GM12878 (cell line): ENCODE results near the gene METTL9. TPM values are rescaled to one million over a fixed set of nuclear protein-coding genes. Genes with fewer than 3 reads are reported as not detected.
A peak's percentile ranks its signal among the peaks of the same experiment; 100 is the strongest.

Experiments used
- ATAC-seq: fragments of 200-7000 bp; cut with Tn5 transposase; 3 replicates; pipeline ENCODE4 v1.9.1; 2020; ENCODE audit warnings: mild to moderate bottlenecking, moderate library complexity
- BruUV-seq: library from RNA; stranded (reverse); fragments of 400-500 nt; replicated peaks from 2 replicates; lab custom pipeline; 2021; lab: Mats Ljungman, UMichigan
- CTCF ChIA-PET: fragments of 300-600 bp; sonication (Branson Sonifier 250); formaldehyde crosslinking; extraction: SDS; loops from one replicate; lab custom pipeline; 2021; ENCODE audit warnings: inconsistent platforms; lab: Yijun Ruan, JAX
- POLR2A ChIA-PET: fragments of 350-600 bp; formaldehyde crosslinking; extraction: SDS; loops from one replicate; lab custom pipeline; 2021; ENCODE audit warnings: inconsistent platforms; lab: Charles Lee
- RAD21 ChIA-PET: fragments of 300-600 bp; sonication (Branson Sonifier 250); formaldehyde crosslinking; loops from one replicate; lab custom pipeline; 2023; ENCODE audit warnings: antibody characterized with exemption; ENCODE audit not compliant: unreplicated experiment; lab: Charles Lee
- SMC1A ChIA-PET: fragments of 300-600 bp; sonication (Branson Sonifier 250); formaldehyde crosslinking; loops from one replicate; lab custom pipeline; 2023; ENCODE audit not compliant: unreplicated experiment, uncharacterized antibody; lab: Charles Lee
- DNase-seq: peaks from one replicate; pipeline ENCODE4 v3.0.0-alpha.2; 2011; ENCODE audit warnings: low read depth, low spot score
- FAIRE-seq: peaks from 3 replicates; lab custom pipeline; 2011; peaks lifted over from hg19 to GRCh38; lab: Jason Lieb, UNC
- H2AFZ ChIP-seq: 2 replicates; pipeline ENCODE4 v1.6.0; 2011; ENCODE audit warnings: low read depth, low read length, control low read depth; ENCODE audit not compliant: control insufficient read depth
- H3K27ac ChIP-seq: 2 replicates; pipeline ENCODE4 v1.5.1; 2011; ENCODE audit warnings: control low read depth; ENCODE audit not compliant: control insufficient read depth, insufficient read depth
- H3K27me3 ChIP-seq, 2 experiments: replicated peaks in 1 of 2; 2 replicates each; pipeline versions ENCODE4 v1.6.0 to v1.6.1; 2011; ENCODE audit warnings: low read length in 1 of 2; ENCODE audit not compliant: control insufficient read depth in 2 of 2, insufficient read depth in 2 of 2
- H3K36me3 ChIP-seq, 2 experiments: 2 replicates each; pipeline ENCODE4 v1.5.1; 2011; ENCODE audit warnings: low read length in 1 of 2; ENCODE audit not compliant: control insufficient read depth in 2 of 2, insufficient read depth in 2 of 2
- H3K4me1 ChIP-seq: 2 replicates; pipeline ENCODE4 v1.6.1; 2011; ENCODE audit warnings: mild to moderate bottlenecking, low read length, moderate library complexity, mixed read lengths; ENCODE audit not compliant: control insufficient read depth, insufficient read depth
- H3K4me2 ChIP-seq: 2 replicates; pipeline ENCODE4 v1.6.0; 2011; ENCODE audit warnings: control low read depth; ENCODE audit not compliant: control insufficient read depth, insufficient read depth
- H3K4me3 ChIP-seq: fragments of 200-600 bp; sonication (generic); 2 replicates; pipeline ENCODE4 v1.5.1; 2016
- H3K79me2 ChIP-seq: 2 replicates; pipeline ENCODE4 v1.6.0; 2011; ENCODE audit warnings: low read length; ENCODE audit not compliant: control insufficient read depth, insufficient read depth
- H3K9ac ChIP-seq: 2 replicates; pipeline ENCODE4 v1.8.0; 2011; ENCODE audit warnings: low read length, control low read depth, mixed read lengths; ENCODE audit not compliant: control insufficient read depth, insufficient read depth
- H3K9me3 ChIP-seq: replicated peaks from 3 replicates; pipeline ENCODE4 v1.5.1; 2011; ENCODE audit warnings: mild to moderate bottlenecking, low read length; ENCODE audit not compliant: control insufficient read depth, insufficient read depth
- H4K20me1 ChIP-seq: 2 replicates; pipeline ENCODE4 v1.6.0; 2011; ENCODE audit not compliant: control insufficient read depth, insufficient read depth
- BACH1 ChIP-seq: fragments of 450-650 bp; IDR thresholded peaks from 2 replicates; pipeline ENCODE4 v1.6.1; 2017; ENCODE audit warnings: mild to moderate bottlenecking, borderline replicate concordance
- BRCA1 ChIP-seq: IDR thresholded peaks from 2 replicates; pipeline ENCODE4 v1.6.1; 2011; ENCODE audit warnings: low read depth, low read length, improper control_type of control experiment
- CTCF ChIP-seq, 3 experiments: IDR thresholded peaks in 2 of 3; conservative IDR thresholded peaks in 1 of 3; 2 replicates each; pipeline ENCODE4 v1.5.1; 2011; ENCODE audit warnings: low read depth in 3 of 3, low read length in 3 of 3, mild to moderate bottlenecking in 3 of 3, control low read depth in 2 of 3, moderate library complexity in 2 of 3, inconsistent platforms in 1 of 3, mixed read lengths in 1 of 3; ENCODE audit not compliant: control insufficient read depth in 2 of 3, insufficient read depth in 1 of 3; ENCODE audit errors: extremely low read depth in 1 of 3
- DPF2 ChIP-seq: fragments of 450-650 bp; IDR thresholded peaks from 2 replicates; pipeline ENCODE4 v1.6.1; 2017; ENCODE audit warnings: mild to moderate bottlenecking
- IRF3 ChIP-seq: fragments of 450-650 bp; IDR thresholded peaks from 2 replicates; pipeline ENCODE4 v1.6.1; 2014; ENCODE audit warnings: mild to moderate bottlenecking
- JUNB ChIP-seq: IDR thresholded peaks from 2 replicates; pipeline ENCODE4 v1.6.1; 2016; ENCODE audit warnings: antibody characterized with exemption, mild to moderate bottlenecking
- MEF2B ChIP-seq: fragments of 450-650 bp; IDR thresholded peaks from 2 replicates; pipeline ENCODE4 v1.6.1; 2018; ENCODE audit warnings: mild to moderate bottlenecking, moderate library complexity; ENCODE audit not compliant: partially characterized antibody, poor library complexity, severe bottlenecking
- NKRF ChIP-seq: fragments of 450-650 bp; conservative IDR thresholded peaks from 2 replicates; pipeline ENCODE4 v1.6.1; 2017; ENCODE audit warnings: mild to moderate bottlenecking, moderate library complexity
- RAD21 ChIP-seq: IDR thresholded peaks from 2 replicates; pipeline ENCODE4 v1.6.1; 2011; ENCODE audit warnings: mild to moderate bottlenecking, low read depth, low read length, moderate library complexity; ENCODE audit not compliant: insufficient read depth
- RB1 ChIP-seq: fragments of 450-650 bp; formaldehyde crosslinking; IDR thresholded peaks from 2 replicates; pipeline ENCODE4 v1.6.1; 2017; ENCODE audit warnings: mild to moderate bottlenecking, borderline replicate concordance
- RCOR1 ChIP-seq: conservative IDR thresholded peaks from 2 replicates; pipeline ENCODE4 v1.6.1; 2012; ENCODE audit warnings: low read depth, low read length, improper control_type of control experiment
- STAT1 ChIP-seq: fragments of 450-650 bp; conservative IDR thresholded peaks from 2 replicates; pipeline ENCODE4 v1.6.1; 2014; ENCODE audit warnings: antibody characterized with exemption, mild to moderate bottlenecking
- WGBS: methylation state at CpG from one replicate; pipeline ENCODE4 v1.1.6; 2016; ENCODE audit warnings: low lambda C conversion rate; ENCODE audit not compliant: insufficient replicate concordance, insufficient coverage; ENCODE audit errors: missing lambda C conversion rate; 5-methylcytosine and 5-hydroxymethylcytosine counted together
- in situ Hi-C: fragments of 300-500 bp; cut with MboI; formaldehyde crosslinking; loops from 9 replicates; pipeline ENCODE4 v1.14.3; 2018; ENCODE audit warnings: mixed read lengths
- intact Hi-C: fragments of 100-400 bp; cut with micrococcal nuclease; formaldehyde crosslinking; loops from one replicate; pipeline ENCODE4 v1.14.2; 2022; ENCODE audit not compliant: unreplicated experiment
- polyA plus RNA-seq, 11 experiments: library from polyadenylated mRNA; depleted of rRNA in 4 of 11; unstranded in 6 of 11; stranded (reverse) in 5 of 11; fragments of >200 nt; fragmentation: Nextera tagmentation in 4 of 11; fragmentation: Illumina TruSeq in 1 of 11; extraction: Ambion mirVana in 4 of 11; extraction: Trizol in 1 of 11; gene quantifications; 1 replicate in 1 of 11; 2 replicates in 10 of 11; pipeline versions ENCODE4 v1.2.1 to v1.2.3, GENCODE V29; 2011 to 2016; ENCODE audit warnings: inconsistent platforms in 2 of 11, missing spikeins in 2 of 11, low read depth in 1 of 11
- total RNA-seq, 4 experiments: library from RNA; depleted of rRNA in 3 of 4; stranded (reverse); fragments of >200 nt in 3 of 4; fragmentation: Illumina TruSeq in 1 of 4; extraction: Trizol in 1 of 4; gene quantifications; 2 replicates each; pipeline versions ENCODE4 v1.2.1 to v1.2.3, GENCODE V29; 2013 to 2021

Gene METTL9
- total and polyA plus RNA-seq, 10 of the 15 experiments (the other 5 are each of a cell fraction or from before 2014, with no cell fraction given) = 19.4 to 119 (median 101) TPM

- Histone ChIP-seq H3K36me3 (peaks cover 0 to 3% of the 10 kb centered on the region in 2 experiments; a peak in 2 of 4 replicates), H3K79me2 (no peaks in the 10 kb centered on the region), H3K9me3 (no peaks in the 10 kb centered on the region), H3K4me3 (no peak overlapping the region), H4K20me1 (no peaks in the 10 kb centered on the region), H3K4me1 (peaks cover 29% of the 10 kb centered on the region), H3K4me2 (no peak overlapping the region), H3K27ac (no peak overlapping the region), H3K9ac (no peak overlapping the region), H2AFZ (no peak overlapping the region), H3K27me3 (no peaks in the 10 kb centered on the region)
- TF ChIP-seq JUNB (0 out of 2 replicates have a peak, but pooled peaks have one; percentile 18), RAD21 (no peak)
- no peak for FAIRE-seq
- ChIA-PET POLR2A (interaction anchor here (0.7 kb wide), 1 partner anchor 446 kb away, joined by 3 read pairs; no protein-coding TSS in a partner anchor), CTCF (interaction anchor here (1.7 to 6.2 kb wide), 2 partner anchors 8 to 52 kb away, joined by 9 to 176 read pairs; no protein-coding TSS in a partner anchor), SMC1A (interaction anchor here (0.8 to 2.8 kb wide), 3 partner anchors 9 to 52 kb away, joined by 3 to 10 read pairs (median 5); no protein-coding TSS in a partner anchor), RAD21 (no interaction called here)
- intact Hi-C loops = no loop called here
- no peak for DNase-seq
- in situ Hi-C loops = loop anchor here (10.0 kb wide), 1 partner anchor 50 kb away; no protein-coding TSS in a partner anchor
- no TSS peak for BruUV-seq
- ATAC-seq = no peak
- WGBS = 93% methylated on average over 1 of the region's 1 CpG
Observed at GRCh38 chr16:21654466-21654865, 55.1 kb downstream of the METTL9 start.

- ChIA-PET SMC1A (interaction anchor here (0.8 to 2.8 kb wide), 3 partner anchors 9 to 52 kb away, joined by 3 to 10 read pairs (median 5); no protein-coding TSS in a partner anchor), POLR2A (no interaction called here), CTCF (interaction anchor here (1.7 to 6.2 kb wide), 2 partner anchors 8 to 52 kb away, joined by 9 to 176 read pairs; no protein-coding TSS in a partner anchor), RAD21 (no interaction called here)
- peaks cover 29% of the 10 kb centered on the region for H3K4me1 ChIP-seq
- H3K27ac ChIP-seq = no peak overlapping the region
- no peaks in the 10 kb centered on the region for H3K9me3 ChIP-seq
- no peaks in the 10 kb centered on the region for H3K27me3 ChIP-seq
- FAIRE-seq (no peak), DNase-seq (no peak), ATAC-seq (no peak)
- in situ Hi-C loops (loop anchor here (10.0 kb wide), 1 partner anchor 50 kb away; no protein-coding TSS in a partner anchor), intact Hi-C loops (loop anchor here (5.0 kb wide), 1 partner anchor 147 kb away; no protein-coding TSS in a partner anchor)
- 96% methylated on average over 2 of the region's 2 CpGs for WGBS
- H3K79me2 ChIP-seq = no peaks in the 10 kb centered on the region
- peaks cover 0 to 3% of the 10 kb centered on the region in 2 experiments; a peak in 2 of 4 replicates for H3K36me3 ChIP-seq
- H3K4me3 ChIP-seq = no peak overlapping the region
- H3K4me2 ChIP-seq = no peak overlapping the region
- BruUV-seq = no TSS peak
- no peak overlapping the region for H3K9ac ChIP-seq
- no peak overlapping the region for H2AFZ ChIP-seq
- H4K20me1 ChIP-seq = no peaks in the 10 kb centered on the region
- TF ChIP-seq BACH1 (no peak), DPF2 (no peak), CTCF (IDR thresholded peaks at IDR 0.05 in 2 of 3, conservative IDR thresholded peaks at IDR 0.05 in 1 of 3; ENCODE audit: control insufficient read depth in 2 of 3, extremely low read depth in 1 of 3, insufficient read depth in 1 of 3, low read depth in 3 of 3, low read length in 3 of 3) (no peak), NKRF (no peak), BRCA1 (no peak), STAT1 (no peak), IRF3 (no peak), RB1 (no peak), MEF2B (no peak), RCOR1 (no peak)
Observed at GRCh38 chr16:21654881-21655280, 55.5 kb downstream of the METTL9 start.
